ENCODE measurements around the gene CUL1.
A peak's percentile ranks its signal among the peaks of the same experiment; 100 is the strongest.

Gene CUL1

GRCh38 chr7:148721390-148721789, 22.7 kb downstream of the CUL1 start:
- DNase-seq, result no peak

GRCh38 chr7:148722340-148723165, 23.9 kb downstream of the CUL1 start:
- DNase-seq, result peak in 1 of 3 experiments; percentile 46

- no peak for DNase-seq
Measured at GRCh38 chr7:148723166-148723559, 24.5 kb downstream of the CUL1 start.

- no peak for DNase-seq
Measured at GRCh38 chr7:148723846-148724245, 25.1 kb downstream of the CUL1 start.

- DNase-seq, result no peak
Measured at GRCh38 chr7:148726385-148726784, 27.7 kb downstream of the CUL1 start.

GRCh38 chr7:148727501-148728278, 29.0 kb downstream of the CUL1 start:
- DNase-seq, result no peak

GRCh38 chr7:148729984-148730733, 31.5 kb downstream of the CUL1 start:
- no peak for DNase-seq

GRCh38 chr7:148732862-148733261, 34.2 kb downstream of the CUL1 start:
- DNase-seq, result no peak

- DNase-seq, result no peak
Measured at GRCh38 chr7:148733496-148733895, 34.8 kb downstream of the CUL1 start.

GRCh38 chr7:148735141-148735540, 36.4 kb downstream of the CUL1 start:
- DNase-seq, result no peak

- DNase-seq, result no peak
Measured at GRCh38 chr7:148735967-148736366, 37.3 kb downstream of the CUL1 start.

GRCh38 chr7:148738737-148739535, 40.2 kb downstream of the CUL1 start:
- DNase-seq, result peak in 1 of 3 experiments; percentile 48

GRCh38 chr7:148746135-148746534, 47.4 kb downstream of the CUL1 start:
- DNase-seq, result no peak

- peak; percentile 9 to 93 (median 78) for DNase-seq
Measured at GRCh38 chr7:148747274-148747673, 48.6 kb downstream of the CUL1 start.

- no peak for DNase-seq
Measured at GRCh38 chr7:148750442-148751355, 52.0 kb downstream of the CUL1 start.

GRCh38 chr7:148753224-148753623, 54.5 kb downstream of the CUL1 start:
- DNase-seq, result no peak

- DNase-seq, result no peak
Measured at GRCh38 chr7:148754912-148755311, 56.2 kb downstream of the CUL1 start.

GRCh38 chr7:148761499-148762278, 63.0 kb downstream of the CUL1 start:
- DNase-seq, result no peak

- no peak for DNase-seq
Measured at GRCh38 chr7:148763622-148764021, 64.9 kb downstream of the CUL1 start.

GRCh38 chr7:148770004-148770403, 71.3 kb downstream of the CUL1 start:
- DNase-seq, result no peak

Data from NCI-H1417 (cell line).